ENCODE data around the gene HYCC2. TPM values are rescaled to one million over a fixed set of nuclear protein-coding genes. Genes with fewer than 3 reads are reported as not detected.
"Not testable (repeated sequence)": the region's sequence is repeated elsewhere in the genome, so short reads cannot be mapped to it uniquely, and the experiment has no call there.

The HYCC2 gene
- total RNA-seq, 1 donor from 2014 or later, result 31.8 TPM

- intact Hi-C loops (cut with micrococcal nuclease), result loop anchor here (5.0 kb wide), 1 partner anchor 261 kb away; the partner anchor contains the start of gene BZW1
Measured at GRCh38 chr2:201073071-201073470, 1.6 kb upstream of the HYCC2 start.

GRCh38 chr2:201072201-201072530 lies 695 bp upstream of the HYCC2 start:
- intact Hi-C loops (cut with micrococcal nuclease), result loop anchor here (5.0 kb wide), 1 partner anchor 260 kb away; the partner anchor contains the start of gene BZW1

- intact Hi-C loops (cut with micrococcal nuclease), result loop anchor here (1.0 to 5.0 kb wide), 9 partner anchors 45 to 358 kb away; partner anchors contain the start of genes BZW1, CFLAR, CLK1 and NIF3L1
Measured at GRCh38 chr2:201070948-201071478, 458 bp downstream of the HYCC2 start.

GRCh38 chr2:201064797-201065329 lies 6.6 kb downstream of the HYCC2 start:
- intact Hi-C loops (cut with micrococcal nuclease), result no loop called here

GRCh38 chr2:201063516-201063915 lies 8.0 kb downstream of the HYCC2 start:
- intact Hi-C loops (cut with micrococcal nuclease), result not testable (repeated sequence)

- intact Hi-C loops (cut with micrococcal nuclease), result no loop called here
Measured at GRCh38 chr2:201059961-201060755, 11.3 kb downstream of the HYCC2 start.

GRCh38 chr2:201058914-201059313 lies 12.6 kb downstream of the HYCC2 start:
- intact Hi-C loops (cut with micrococcal nuclease), result no loop called here

- intact Hi-C loops (cut with micrococcal nuclease), result no loop called here
Measured at GRCh38 chr2:201057715-201058248, 13.7 kb downstream of the HYCC2 start.

GRCh38 chr2:201057087-201057521 lies 14.4 kb downstream of the HYCC2 start:
- intact Hi-C loops (cut with micrococcal nuclease), result no loop called here

GRCh38 chr2:201049455-201049854 lies 22.0 kb downstream of the HYCC2 start:
- intact Hi-C loops (cut with micrococcal nuclease), result no loop called here

- intact Hi-C loops (cut with micrococcal nuclease), result no loop called here
Measured at GRCh38 chr2:201046881-201047280, 24.6 kb downstream of the HYCC2 start.

GRCh38 chr2:201043050-201043449 lies 28.4 kb downstream of the HYCC2 start:
- intact Hi-C loops (cut with micrococcal nuclease), result not testable (repeated sequence)

- intact Hi-C loops (cut with micrococcal nuclease), result not testable (repeated sequence)
Measured at GRCh38 chr2:201042451-201042850, 29.0 kb downstream of the HYCC2 start.

GRCh38 chr2:201040867-201041628 lies 30.4 kb downstream of the HYCC2 start:
- intact Hi-C loops (cut with micrococcal nuclease), result no loop called here

GRCh38 chr2:201038855-201039254 lies 32.6 kb downstream of the HYCC2 start:
- intact Hi-C loops (cut with micrococcal nuclease), result no loop called here

GRCh38 chr2:201038361-201038760 lies 33.1 kb downstream of the HYCC2 start:
- intact Hi-C loops (cut with micrococcal nuclease), result not testable (repeated sequence)

GRCh38 chr2:201034355-201034754 lies 37.1 kb downstream of the HYCC2 start:
- intact Hi-C loops (cut with micrococcal nuclease), result not testable (repeated sequence)

- intact Hi-C loops (cut with micrococcal nuclease), result no loop called here
Measured at GRCh38 chr2:201024518-201024917, 47.0 kb downstream of the HYCC2 start.

GRCh38 chr2:201021914-201022313 lies 49.6 kb downstream of the HYCC2 start:
- intact Hi-C loops (cut with micrococcal nuclease), result no loop called here

Data from T-helper 2 cell treated with Interferon-gamma antibody and Interleukin-4, amounts not matched to agents 100 ng/mL and 5 ng/mL, for 36 hours (primary cell).